ENCODE measurements around the gene SCN2A.

The SCN2A gene

DNA sequence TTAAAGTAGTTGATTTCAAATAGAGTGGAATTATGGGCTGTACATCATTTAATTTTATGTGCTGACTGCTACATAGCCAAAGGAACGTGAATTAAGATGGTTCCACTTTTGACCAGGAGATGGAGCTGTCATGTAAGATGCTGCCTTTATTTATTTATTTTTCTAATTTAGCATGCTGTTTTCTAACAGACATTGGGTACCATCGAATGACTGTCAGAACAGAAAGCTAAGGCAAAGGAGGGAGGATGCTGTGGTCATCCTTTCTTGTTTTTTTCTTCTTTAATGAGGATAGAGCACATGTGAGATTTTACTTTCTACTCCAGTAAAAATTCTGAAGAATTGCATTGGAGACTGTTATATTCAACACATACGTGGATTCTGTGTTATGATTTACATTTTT is at the start of gene SCN2A:
Gene SCN2A, plus strand, starts transcription at position 185 of the 400 bp plus-strand sequence. CDS start 56,410 bp downstream, outside the sequence.
- peak; percentile 28 for DNase-seq (ENCODE audit: low read depth)
- no peak within 1 kb of the TSS for H3K4me3 ChIP-seq (ENCODE audit: control insufficient read depth, low read depth, low read length)
- TF ChIP-seq, protein P1, sequence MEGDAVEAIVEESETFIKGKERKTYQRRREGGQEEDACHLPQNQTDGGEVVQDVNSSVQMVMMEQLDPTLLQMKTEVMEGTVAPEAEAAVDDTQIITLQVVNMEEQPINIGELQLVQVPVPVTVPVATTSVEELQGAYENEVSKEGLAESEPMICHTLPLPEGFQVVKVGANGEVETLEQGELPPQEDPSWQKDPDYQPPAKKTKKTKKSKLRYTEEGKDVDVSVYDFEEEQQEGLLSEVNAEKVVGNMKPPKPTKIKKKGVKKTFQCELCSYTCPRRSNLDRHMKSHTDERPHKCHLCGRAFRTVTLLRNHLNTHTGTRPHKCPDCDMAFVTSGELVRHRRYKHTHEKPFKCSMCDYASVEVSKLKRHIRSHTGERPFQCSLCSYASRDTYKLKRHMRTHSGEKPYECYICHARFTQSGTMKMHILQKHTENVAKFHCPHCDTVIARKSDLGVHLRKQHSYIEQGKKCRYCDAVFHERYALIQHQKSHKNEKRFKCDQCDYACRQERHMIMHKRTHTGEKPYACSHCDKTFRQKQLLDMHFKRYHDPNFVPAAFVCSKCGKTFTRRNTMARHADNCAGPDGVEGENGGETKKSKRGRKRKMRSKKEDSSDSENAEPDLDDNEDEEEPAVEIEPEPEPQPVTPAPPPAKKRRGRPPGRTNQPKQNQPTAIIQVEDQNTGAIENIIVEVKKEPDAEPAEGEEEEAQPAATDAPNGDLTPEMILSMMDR (IDR thresholded peaks at IDR 0.05; ENCODE audit: control insufficient read depth, insufficient read depth, low read depth, low read length, missing control alignments): peak; percentile 62

DNA sequence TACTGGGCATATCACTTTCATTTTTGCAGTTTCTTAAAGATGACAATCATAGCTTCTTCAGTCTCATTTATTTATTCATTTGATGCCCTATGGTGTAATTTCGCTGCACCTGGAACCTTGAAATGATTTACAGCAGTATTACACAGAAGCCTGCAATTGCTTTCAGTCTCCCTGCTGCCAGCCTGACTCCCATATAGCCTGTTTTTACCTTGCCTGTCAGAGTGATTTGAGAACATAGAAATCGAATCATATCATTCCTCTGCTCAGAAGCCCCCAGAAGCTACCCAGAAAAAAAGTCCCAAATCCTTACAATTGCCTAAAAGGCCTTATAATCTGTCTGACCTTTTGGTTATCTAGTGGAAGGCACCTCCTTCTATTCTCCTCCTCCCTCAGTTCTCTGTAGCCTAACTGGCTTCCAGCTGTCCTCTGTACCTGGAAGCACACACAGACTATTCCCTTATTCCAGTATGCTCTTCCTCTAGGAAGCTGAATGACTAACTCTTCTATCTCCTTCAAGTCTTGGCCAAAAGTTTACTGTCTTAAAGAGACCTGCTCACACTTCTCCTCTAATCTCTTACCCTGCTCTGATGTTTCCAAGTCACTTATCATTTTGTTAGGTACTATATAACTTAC is 48.0 kb upstream of the SCN2A start:
- no peak overlapping the region for H3K4me3 ChIP-seq (ENCODE audit: control insufficient read depth, low read depth, low read length)
- DNase-seq (ENCODE audit: low read depth): no peak
- TF ChIP-seq, protein P1 (IDR thresholded peaks at IDR 0.05; ENCODE audit: control insufficient read depth, insufficient read depth, low read depth, low read length, missing control alignments): no peak

DNA sequence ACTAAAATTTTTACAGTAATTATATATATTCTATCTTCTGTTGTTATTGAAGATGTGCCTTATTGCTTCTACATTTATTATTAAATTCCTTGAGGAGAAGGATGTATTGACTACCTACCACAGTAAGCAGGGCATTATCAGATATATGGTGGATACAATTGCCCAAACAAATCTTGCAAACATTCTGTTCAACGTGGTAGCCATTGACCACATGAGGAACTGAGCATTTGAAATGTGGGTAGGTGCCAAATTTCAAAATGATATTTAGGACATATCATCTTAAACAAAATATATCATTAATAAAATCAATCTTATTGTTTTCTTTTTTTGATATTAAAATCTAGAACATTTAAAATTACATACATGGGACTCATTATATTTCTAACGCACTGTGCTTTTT is 46.5 kb upstream of the SCN2A start:
- TF ChIP-seq, protein P1 (IDR thresholded peaks at IDR 0.05; ENCODE audit: control insufficient read depth, insufficient read depth, low read depth, low read length, missing control alignments): no peak
- no peak for DNase-seq (ENCODE audit: low read depth)
- no peak overlapping the region for H3K4me3 ChIP-seq (ENCODE audit: control insufficient read depth, low read depth, low read length)

DNA sequence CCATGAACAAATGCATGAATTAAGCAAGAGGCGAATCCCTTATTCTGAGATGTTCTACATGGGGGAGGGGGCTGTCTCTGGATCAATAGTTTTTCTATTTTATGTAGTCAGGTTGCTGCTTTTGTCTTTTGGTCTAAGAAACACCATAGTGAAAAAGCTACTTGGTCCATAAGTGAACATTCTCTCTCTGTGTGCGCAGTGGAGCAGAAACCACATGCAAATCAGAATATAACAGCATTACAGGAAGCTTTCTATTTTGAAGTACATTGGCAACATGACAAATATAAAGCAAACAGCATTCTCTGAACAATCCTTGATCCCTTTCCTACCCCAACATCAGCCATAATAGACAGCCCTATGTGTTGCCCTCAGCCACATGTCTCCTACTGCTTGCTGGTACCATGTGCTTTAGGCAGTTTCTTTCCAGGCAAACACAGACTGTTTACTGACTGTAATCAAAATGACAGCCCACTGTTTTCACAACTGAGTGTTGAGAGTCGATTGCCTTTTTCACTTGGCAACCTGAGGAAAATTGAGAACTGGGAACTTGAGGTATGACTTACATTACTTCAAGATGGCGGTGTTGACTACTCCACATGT is 45.9 kb upstream of the SCN2A start:
- H3K4me3 ChIP-seq (ENCODE audit: control insufficient read depth, low read depth, low read length): no peak overlapping the region

DNA sequence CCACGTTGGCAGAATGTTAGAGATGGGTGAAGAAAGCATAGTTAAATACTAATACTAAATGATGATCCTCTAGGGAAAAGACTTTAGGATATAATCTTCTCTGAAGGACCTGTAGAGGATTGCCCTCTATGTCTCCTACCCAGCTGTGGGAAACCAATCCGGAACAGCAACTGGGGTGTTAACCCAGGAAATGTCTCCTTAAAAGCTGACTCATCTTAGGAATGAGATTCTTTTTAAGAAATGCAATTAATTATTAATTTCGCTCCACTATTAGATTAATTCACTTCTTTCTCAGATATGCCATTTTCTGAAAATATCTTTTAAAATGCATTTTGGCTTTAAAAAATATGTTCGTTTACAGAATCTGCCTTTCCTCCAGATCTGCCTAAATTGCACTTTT is 42.8 kb upstream of the SCN2A start:
- H3K4me3 ChIP-seq (ENCODE audit: control insufficient read depth, low read depth, low read length): no peak overlapping the region
- TF ChIP-seq, protein P1 (IDR thresholded peaks at IDR 0.05; ENCODE audit: control insufficient read depth, insufficient read depth, low read depth, low read length, missing control alignments): no peak
- no peak for DNase-seq (ENCODE audit: low read depth)

More for the DNA sequence above, 45.9 kb upstream of the SCN2A start:
- TF ChIP-seq, protein P1 (IDR thresholded peaks at IDR 0.05; ENCODE audit: control insufficient read depth, insufficient read depth, low read depth, low read length, missing control alignments): no peak
- DNase-seq (ENCODE audit: low read depth): no peak

DNA sequence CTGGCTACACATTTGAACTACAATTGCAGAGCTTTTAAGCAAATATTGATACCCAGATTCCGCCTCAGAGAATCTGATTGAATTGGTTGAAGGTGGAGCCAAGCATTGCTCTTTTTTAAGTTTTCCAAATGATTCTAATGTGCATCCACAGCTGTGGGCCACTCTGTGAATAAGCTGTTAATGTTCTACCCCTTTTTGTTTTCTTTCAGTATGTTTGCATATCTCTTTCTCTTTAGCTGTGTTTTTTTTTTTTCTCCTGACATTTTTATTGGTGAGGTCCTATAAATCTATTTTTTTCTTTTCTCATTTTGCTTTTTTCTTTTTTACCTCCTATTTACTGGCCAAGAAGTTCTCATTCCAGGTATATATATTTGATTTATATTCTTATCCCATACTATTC is 41.9 kb upstream of the SCN2A start:
- TF ChIP-seq, protein P1 (IDR thresholded peaks at IDR 0.05; ENCODE audit: control insufficient read depth, insufficient read depth, low read depth, low read length, missing control alignments): no peak
- no peak overlapping the region for H3K4me3 ChIP-seq (ENCODE audit: control insufficient read depth, low read depth, low read length)
- no peak for DNase-seq (ENCODE audit: low read depth)
